ENCODE data around the gene C2CD4A.
A peak's percentile ranks its signal among the peaks of the same experiment; 100 is the strongest.

Gene C2CD4A

GRCh38 chr15:62058327-62059028 is 8.3 kb upstream of the C2CD4A start:
- Histone ChIP-seq H3K4me2 (ENCODE audit: low read depth, low read length, poor library complexity, severe bottlenecking) (peak overlapping the region; percentile 82), H2AFZ (ENCODE audit: low read length) (no peak overlapping the region), H3K79me2 (ENCODE audit: insufficient read depth, low read length) (peaks cover 56% of the 10 kb centered on the region)

GRCh38 chr15:62059108-62059815 is 7.5 kb upstream of the C2CD4A start:
- Histone ChIP-seq H4K20me1 (ENCODE audit: insufficient read depth, low read length, poor library complexity, severe bottlenecking) (peaks cover 38% of the 10 kb centered on the region), H3K9me2 (replicated peaks; ENCODE audit: low read depth, low read length) (no peaks in the 10 kb centered on the region), H3K27me3 (ENCODE audit: insufficient read depth, low read length, poor library complexity, severe bottlenecking) (no peaks in the 10 kb centered on the region), H3K36me3 (ENCODE audit: insufficient read depth, low read length) (no peaks in the 10 kb centered on the region), H3F3A (ENCODE audit: low read depth) (no peaks in the 10 kb centered on the region), H2AFZ (ENCODE audit: low read length) (peak overlapping the region; percentile 100), H3K4me2 (ENCODE audit: low read depth, low read length, poor library complexity, severe bottlenecking) (peak overlapping the region; percentile 82), H3K4me3 (ENCODE audit: low read length, poor library complexity, severe bottlenecking) (peak overlapping the region; percentile 79), H3K79me2 (ENCODE audit: insufficient read depth, low read length) (peaks cover 48% of the 10 kb centered on the region), H3K4me1 (ENCODE audit: insufficient read depth, low read length, poor library complexity, severe bottlenecking) (peaks cover 34% of the 10 kb centered on the region), H3K9me3 (ENCODE audit: insufficient read depth, low read depth, low read length) (no peaks in the 10 kb centered on the region), H3K9ac (ENCODE audit: low read depth, low read length, poor library complexity, severe bottlenecking) (peak overlapping the region; percentile 80)
- TF ChIP-seq CTCF (conservative IDR thresholded peaks at IDR 0.05; ENCODE audit: low read length), result peak; percentile 41
- no peak for TF ChIP-seq EZH2phosphoT487 (IDR thresholded peaks at IDR 0.05; ENCODE audit: borderline replicate concordance)

More at GRCh38 chr15:62058327-62059028, 8.3 kb upstream of the C2CD4A start:
- Histone ChIP-seq H3K9ac (ENCODE audit: low read depth, low read length, poor library complexity, severe bottlenecking) (peak overlapping the region; percentile 80), H3K9me2 (replicated peaks; ENCODE audit: low read depth, low read length) (no peaks in the 10 kb centered on the region), H3K36me3 (ENCODE audit: insufficient read depth, low read length) (no peaks in the 10 kb centered on the region), H3K27me3 (ENCODE audit: insufficient read depth, low read length, poor library complexity, severe bottlenecking) (no peaks in the 10 kb centered on the region), H3K4me1 (ENCODE audit: insufficient read depth, low read length, poor library complexity, severe bottlenecking) (peaks cover 41% of the 10 kb centered on the region), H4K20me1 (ENCODE audit: insufficient read depth, low read length, poor library complexity, severe bottlenecking) (peaks cover 46% of the 10 kb centered on the region), H3K9me3 (ENCODE audit: insufficient read depth, low read depth, low read length) (no peaks in the 10 kb centered on the region), H3K4me3 (ENCODE audit: low read length, poor library complexity, severe bottlenecking) (peak overlapping the region; percentile 79), H3F3A (ENCODE audit: low read depth) (no peaks in the 10 kb centered on the region)
- TF ChIP-seq EZH2phosphoT487 (IDR thresholded peaks at IDR 0.05; ENCODE audit: borderline replicate concordance), result no peak
- TF ChIP-seq CTCF (conservative IDR thresholded peaks at IDR 0.05; ENCODE audit: low read length), result no peak

- Histone ChIP-seq H3K27me3 (ENCODE audit: insufficient read depth, low read length, poor library complexity, severe bottlenecking) (no peaks in the 10 kb centered on the region), H3K4me2 (ENCODE audit: low read depth, low read length, poor library complexity, severe bottlenecking) (peak overlapping the region; percentile 82), H3K9me2 (replicated peaks; ENCODE audit: low read depth, low read length) (no peaks in the 10 kb centered on the region), H3K9ac (ENCODE audit: low read depth, low read length, poor library complexity, severe bottlenecking) (peak overlapping the region; percentile 80), H3F3A (ENCODE audit: low read depth) (no peaks in the 10 kb centered on the region), H3K4me1 (ENCODE audit: insufficient read depth, low read length, poor library complexity, severe bottlenecking) (peaks cover 29% of the 10 kb centered on the region), H2AFZ (ENCODE audit: low read length) (peak overlapping the region; percentile 100), H4K20me1 (ENCODE audit: insufficient read depth, low read length, poor library complexity, severe bottlenecking) (peaks cover 36% of the 10 kb centered on the region), H3K36me3 (ENCODE audit: insufficient read depth, low read length) (no peaks in the 10 kb centered on the region), H3K4me3 (ENCODE audit: low read length, poor library complexity, severe bottlenecking) (peak overlapping the region; percentile 79), H3K9me3 (ENCODE audit: insufficient read depth, low read depth, low read length) (no peaks in the 10 kb centered on the region), H3K79me2 (ENCODE audit: insufficient read depth, low read length) (peaks cover 45% of the 10 kb centered on the region)
- TF ChIP-seq EZH2phosphoT487 (IDR thresholded peaks at IDR 0.05; ENCODE audit: borderline replicate concordance) (no peak), CTCF (conservative IDR thresholded peaks at IDR 0.05; ENCODE audit: low read length) (no peak)
Measured at GRCh38 chr15:62059816-62060112, 7.0 kb upstream of the C2CD4A start.

Data from Loucy (cell line).